Spinal cord (tissue), 10 donors: Measurements from ENCODE around the gene CT83. TPM values are rescaled to one million over a fixed set of nuclear protein-coding genes. Genes with fewer than 3 reads are reported as not detected.

ENCODE experiments used
- DNase-seq, 6 donors: peaks; one replicate each; pipeline versions ENCODE4 v3.0.0 to v3.0.0-alpha.2; 2013 to 2015; ENCODE audit warnings: low spot score in 6 of 6, low read depth in 4 of 6
- H3K27ac ChIP-seq: one replicate; pipeline ENCODE4 v1.5.1; 2013; ENCODE audit warnings: low read depth, low read length, control low read depth
- H3K27me3 ChIP-seq: one replicate; pipeline ENCODE4 v1.6.1; 2013; ENCODE audit warnings: low read length; ENCODE audit not compliant: control insufficient read depth, insufficient read depth
- H3K36me3 ChIP-seq: one replicate; pipeline ENCODE4 v1.6.1; 2013; ENCODE audit warnings: low read length; ENCODE audit not compliant: control insufficient read depth, insufficient read depth
- H3K4me1 ChIP-seq: one replicate; pipeline ENCODE4 v1.6.1; 2013; ENCODE audit warnings: low read length; ENCODE audit not compliant: control insufficient read depth, insufficient read depth
- H3K4me3 ChIP-seq: one replicate; pipeline ENCODE4 v1.5.1; 2013; ENCODE audit warnings: low read depth, low read length, control low read depth
- H3K9me3 ChIP-seq: one replicate; pipeline ENCODE4 v1.6.1; 2013; ENCODE audit warnings: low read length; ENCODE audit not compliant: control insufficient read depth, insufficient read depth
- WGBS: methylation state at CpG from one replicate; pipeline ENCODE4 v1.1.5; 2013; ENCODE audit warnings: missing lambda C conversion rate; ENCODE audit not compliant: insufficient coverage; 5-methylcytosine and 5-hydroxymethylcytosine counted together
- polyA plus RNA-seq, 2 donors: library from polyadenylated mRNA; unstranded; fragments of 120-200 nt; gene quantifications; one replicate each; pipeline ENCODE4 v1.2.1, GENCODE V29; 2013; ENCODE audit not compliant: insufficient read length in 2 of 2
- total RNA-seq, 2 donors: library from RNA; depleted of rRNA in 1 of 2; stranded (reverse); fragments of 120-200 nt in 1 of 2; fragments of >200 nt in 1 of 2; gene quantifications; one replicate each; pipeline versions ENCODE4 v1.2.3 to v1.2.4, GENCODE V29; 2013 to 2014
- donor health status: healthy.

Gene CT83
- total and polyA plus RNA-seq, 4 donors, result not detected

DNA sequence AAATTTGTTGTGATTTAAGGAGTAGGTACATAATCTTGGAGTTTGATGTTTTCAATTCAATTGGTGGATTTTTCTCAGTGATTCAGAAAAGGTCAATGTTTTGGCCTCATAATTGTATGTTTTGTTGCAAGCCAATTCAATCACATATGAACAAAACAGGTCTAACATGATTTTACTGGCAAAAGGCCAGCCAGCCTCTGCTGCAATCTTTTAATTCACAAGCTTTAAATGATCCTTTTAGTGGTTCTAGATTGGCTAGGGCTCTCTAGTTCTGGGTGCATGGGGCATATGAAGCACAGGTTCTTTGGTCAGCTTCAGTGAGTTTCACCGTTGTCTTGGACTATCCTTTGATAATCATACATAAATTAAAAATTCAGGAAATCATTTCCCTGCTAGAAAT, 45.6 kb downstream of the CT83 start:
- Histone ChIP-seq H3K9me3 (no peaks in the 10 kb centered on the region), H3K4me3 (no peak overlapping the region), H3K36me3 (no peaks in the 10 kb centered on the region), H3K4me1 (no peaks in the 10 kb centered on the region), H3K27me3 (no peaks in the 10 kb centered on the region), H3K27ac (no peak overlapping the region)
- no peak for DNase-seq
- no CpG with 5 or more reads among the region's 1 CpG for WGBS

DNA sequence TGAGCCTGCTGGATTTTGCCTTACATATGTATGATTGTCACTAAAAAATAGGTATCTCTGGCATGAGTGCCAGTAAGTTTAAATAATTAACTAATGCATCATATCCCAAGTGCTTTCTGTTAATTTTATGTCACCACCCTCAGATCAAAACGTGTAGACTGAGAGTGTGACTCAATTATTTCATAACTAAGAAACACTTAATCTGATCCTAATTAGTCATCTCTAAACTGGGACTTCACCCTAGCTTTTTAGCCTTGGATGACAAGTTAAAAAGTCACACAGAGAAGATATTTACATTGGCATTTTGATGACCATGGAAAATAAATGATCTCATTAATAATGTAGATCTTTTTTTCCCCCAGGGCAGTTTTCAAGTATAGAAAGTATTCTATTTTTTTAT, 49.5 kb downstream of the CT83 start:
- no peaks in the 10 kb centered on the region for H3K27me3 ChIP-seq
- no peaks in the 10 kb centered on the region for H3K4me1 ChIP-seq
- no CpG with 5 or more reads among the region's 1 CpG for WGBS
- H3K9me3 ChIP-seq, result no peaks in the 10 kb centered on the region
- H3K36me3 ChIP-seq, result no peaks in the 10 kb centered on the region
- H3K27ac ChIP-seq, result no peak overlapping the region
- DNase-seq, result no peak
- no peak overlapping the region for H3K4me3 ChIP-seq

Other genes with a start within 250 kb of the CT83 start
- under 1 TPM in 1 of 2 donors, not detected in 1; 0.06 TPM for gene SLC6A14, start 26.4 kb downstream of the CT83 start, total RNA-seq
- gene SLC6A14, start 26.4 kb downstream of the CT83 start, polyA plus RNA-seq, result not detected